OCI-LY1 (cell line): ENCODE results near the gene SYNDIG1.

Experiments used
- CTCF ChIP-seq: fragments of 200-600 bp; sonication (generic), shearing (Covaris generic); IDR thresholded peaks from 2 replicates; pipeline ENCODE4 v1.5.1; 2017; ENCODE audit warnings: mild to moderate bottlenecking, antibody characterized with exemption, low read length, moderate library complexity, mixed read lengths
- EZH2 ChIP-seq: fragments of 200-600 bp; sonication (generic), shearing (Covaris generic); IDR thresholded peaks from 2 replicates; pipeline ENCODE4 v1.8.0; 2017; ENCODE audit warnings: borderline replicate concordance, mixed run types, mild to moderate bottlenecking, antibody characterized with exemption, low read length, moderate library complexity, mixed read lengths

DNA sequence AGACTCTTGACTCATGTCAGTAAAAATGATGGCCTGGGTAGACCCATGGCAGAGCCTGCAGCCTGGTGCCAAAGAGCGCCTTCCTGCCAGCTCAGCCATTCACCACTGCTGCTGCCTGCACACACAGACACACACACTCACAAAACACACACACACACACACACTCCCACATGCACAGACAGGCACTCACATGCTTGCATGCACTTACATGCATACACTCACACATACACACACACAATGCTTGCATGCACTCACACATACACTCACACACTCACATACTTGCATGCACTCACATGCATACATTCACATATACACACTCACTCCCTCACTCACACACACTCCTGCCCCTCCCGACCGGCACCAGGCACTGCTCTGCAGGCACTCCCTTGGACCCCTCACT is 18.0 kb upstream of the SYNDIG1 start:
- TF ChIP-seq CTCF (no peak), EZH2 (no peak)
